Stimulated activated CD8-positive, alpha-beta memory T cell treated with anti-CD3 and anti-CD28 coated beads, Interleukin-15, amount 100 ng/mL, for 1 hour (primary cell): ENCODE data around the gene KRT82.
A peak's percentile ranks its signal among the peaks of the same experiment; 100 is the strongest.

Source experiments
- DNase-seq: peaks from one replicate; pipeline ENCODE4 v3.0.0-alpha.2; 2020; ENCODE audit warnings: low read depth

The KRT82 gene

DNA sequence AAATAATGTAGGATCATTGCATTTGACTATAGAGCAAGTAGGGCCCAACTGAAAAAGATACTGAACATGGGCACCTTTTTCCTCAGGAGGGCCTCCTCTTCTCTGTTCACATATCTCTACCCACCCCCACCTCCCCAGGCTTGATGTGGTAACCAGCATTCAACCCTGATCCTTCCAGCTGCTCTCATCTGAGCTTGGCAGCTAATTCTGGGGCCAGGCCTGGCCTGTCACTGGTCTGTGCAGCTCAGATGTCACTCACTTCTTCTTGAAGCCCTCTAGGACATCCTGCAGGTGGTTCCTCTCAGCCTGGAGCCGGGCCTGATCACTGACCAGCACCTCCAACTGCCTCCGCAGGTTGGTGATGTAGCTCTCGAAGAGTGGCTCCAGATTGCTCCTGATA, 22.8 kb downstream of the KRT82 start:
- DNase-seq: no peak

- no peak for DNase-seq
Observed at GRCh38 chr12:52382854-52383253, 23.3 kb downstream of the KRT82 start.

- no peak for DNase-seq
Observed at GRCh38 chr12:52381206-52381605, 24.9 kb downstream of the KRT82 start.

DNA sequence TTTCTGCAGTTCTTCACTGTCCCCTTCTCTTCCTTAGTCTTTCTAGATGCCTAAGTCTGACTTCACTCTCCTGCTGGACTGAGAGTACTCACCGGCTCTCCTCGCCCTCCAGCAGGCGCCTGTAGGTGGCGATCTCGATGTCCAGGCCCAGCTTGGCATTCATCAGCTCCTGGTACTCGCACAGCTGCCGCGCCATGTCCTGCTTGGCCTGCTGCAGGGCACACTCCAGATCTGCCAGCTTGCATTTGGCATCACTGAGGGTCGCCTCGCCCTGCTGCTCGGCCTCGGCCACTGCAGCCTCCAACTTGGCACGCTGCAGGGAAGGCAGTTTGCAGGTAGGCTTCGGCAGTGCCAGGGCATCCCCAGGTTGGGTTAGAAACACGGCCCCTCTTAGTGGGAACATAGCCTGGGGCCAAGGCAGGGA, 25.9 kb downstream of the KRT82 start:
- no peak for DNase-seq

GRCh38 chr12:52379536-52379935, 26.6 kb downstream of the KRT82 start:
- no peak for DNase-seq

DNA sequence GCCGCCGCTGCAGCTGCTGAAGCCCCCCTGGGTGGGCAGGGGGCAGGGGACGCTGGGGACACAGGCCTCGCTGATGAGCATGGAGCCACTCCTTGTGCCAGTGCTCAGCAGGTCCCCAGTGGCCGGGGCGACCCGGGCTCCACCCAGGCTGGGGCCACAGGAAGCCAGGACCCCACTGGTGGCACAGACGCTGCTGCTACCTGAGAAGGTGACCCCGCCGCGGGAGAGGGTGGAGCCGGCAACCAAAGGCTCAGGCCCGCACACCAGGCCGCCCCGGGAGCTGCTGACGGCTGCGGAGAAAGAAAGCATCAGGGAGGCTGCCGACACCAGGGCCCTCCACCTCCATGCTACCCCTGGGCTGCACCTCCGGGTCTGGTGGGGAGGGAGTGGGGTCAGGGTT, 28.0 kb downstream of the KRT82 start:
- no peak for DNase-seq

DNA sequence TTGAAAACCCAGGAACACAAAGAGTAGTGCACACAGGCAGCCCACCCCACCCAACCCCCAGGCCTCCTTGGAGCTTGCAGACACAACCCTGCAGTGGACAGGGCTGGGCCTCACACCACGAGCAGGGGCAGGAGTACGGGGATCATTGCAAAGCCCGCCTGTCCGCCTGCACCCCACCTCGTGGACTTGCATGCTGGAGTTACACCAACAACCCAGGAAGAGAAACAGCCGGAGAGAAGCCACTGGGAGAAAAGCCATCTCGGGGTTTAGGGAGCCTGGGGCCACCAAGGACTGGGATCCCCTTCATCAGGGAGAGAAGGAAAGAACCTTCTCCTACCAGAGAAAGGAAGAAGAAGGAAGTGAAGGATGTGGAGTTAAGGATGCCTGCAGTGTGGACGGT, 28.9 kb downstream of the KRT82 start:
- DNase-seq: no peak

DNA sequence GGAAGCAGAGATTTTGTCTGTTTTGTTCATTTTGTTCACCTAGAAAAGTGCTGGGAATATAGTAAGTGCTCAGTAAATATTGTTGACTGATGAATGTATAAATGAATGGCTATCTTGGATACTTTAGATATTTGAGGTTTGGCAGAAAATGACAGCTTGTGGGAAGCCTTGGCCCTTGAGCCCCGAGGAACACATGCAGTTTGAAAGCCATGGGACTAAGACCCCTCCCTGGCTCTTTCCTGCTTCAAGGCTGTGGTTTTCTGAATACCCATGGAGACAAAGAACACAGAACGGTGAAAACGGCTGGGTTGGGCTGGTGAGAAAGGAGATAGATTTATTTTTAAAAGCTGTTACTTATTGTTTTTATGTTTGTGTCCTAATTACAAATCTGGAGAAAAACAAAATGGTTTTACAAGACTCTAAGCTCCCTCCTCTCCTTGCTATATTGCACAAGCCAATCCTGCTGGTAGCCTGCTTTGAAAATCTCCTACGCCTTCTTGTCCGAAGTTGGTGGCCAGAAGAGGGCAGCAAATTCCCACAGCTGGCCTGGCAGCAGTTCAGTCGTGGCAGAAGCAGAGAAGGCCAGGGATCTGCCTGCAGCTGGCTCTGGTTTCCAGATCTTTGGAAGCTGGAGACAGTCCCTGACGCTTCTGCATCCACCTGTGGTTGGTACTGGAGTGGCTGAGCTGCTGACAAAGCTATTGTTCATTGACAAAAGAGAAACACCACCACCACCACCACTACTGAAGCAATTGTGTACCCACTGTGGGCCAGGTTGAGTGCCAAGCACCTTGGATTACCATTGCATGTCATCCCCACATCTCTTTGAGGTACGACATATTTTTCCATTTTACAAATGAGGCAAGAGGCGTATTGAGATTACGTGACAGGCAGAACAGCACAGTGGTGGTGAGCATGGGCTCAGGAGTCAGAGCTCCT, 33.6 kb downstream of the KRT82 start:
- DNase-seq: peak; percentile 30

GRCh38 chr12:52371716-52372115, 34.4 kb downstream of the KRT82 start:
- no peak for DNase-seq

- no peak for DNase-seq
Observed at GRCh38 chr12:52370926-52371608, 35.1 kb downstream of the KRT82 start.

- DNase-seq: no peak
Observed at GRCh38 chr12:52369809-52370208, 36.3 kb downstream of the KRT82 start.

GRCh38 chr12:52369211-52369610, 36.9 kb downstream of the KRT82 start:
- DNase-seq: no peak

DNA sequence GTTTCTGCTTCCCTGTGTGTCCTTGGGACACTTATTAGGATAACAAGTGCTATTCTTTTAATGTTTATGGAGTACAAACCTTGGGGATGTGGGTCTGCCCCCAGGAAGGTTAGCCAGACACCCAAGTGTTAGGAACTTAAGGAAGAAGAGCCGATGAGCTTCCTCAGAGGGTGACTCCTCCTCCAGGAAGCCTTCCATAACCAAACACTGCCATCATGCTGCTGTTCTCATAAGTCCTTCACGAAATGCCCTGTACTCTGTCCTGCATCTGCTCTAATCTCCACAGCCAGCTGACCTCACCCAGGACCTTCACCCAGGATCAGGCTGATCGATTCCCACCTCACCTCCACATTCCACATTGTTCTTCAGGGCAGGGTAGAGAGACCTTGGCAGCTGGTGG, 37.6 kb downstream of the KRT82 start:
- DNase-seq: no peak

DNA sequence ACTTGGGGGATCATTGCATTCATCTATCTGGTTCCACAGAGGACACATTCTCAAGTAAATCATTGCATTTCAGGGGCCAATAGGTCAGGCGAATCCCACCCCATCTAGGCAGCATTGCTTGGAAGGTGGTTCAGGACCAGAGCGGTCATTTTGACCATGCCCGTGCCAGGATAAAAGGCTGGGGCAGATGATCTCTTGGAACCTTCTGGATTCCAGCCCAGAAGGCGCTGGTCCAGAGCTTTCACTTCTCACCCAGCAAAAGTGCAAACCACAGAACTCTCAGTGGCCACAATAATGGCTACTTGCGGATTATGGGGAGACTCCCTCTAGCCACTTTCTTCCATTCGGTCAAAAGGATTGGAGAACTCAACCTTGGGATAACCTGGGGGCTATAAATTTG, 38.3 kb downstream of the KRT82 start:
- DNase-seq: no peak

GRCh38 chr12:52366738-52367485, 39.2 kb downstream of the KRT82 start, which contains the start of gene KRT85:
Gene KRT85 (minus strand): TSS chr12:52367481. CDS start chr12:52367405, 76 bp downstream.
- no peak for DNase-seq

GRCh38 chr12:52364901-52365489, 41.1 kb downstream of the KRT82 start:
- DNase-seq: no peak

GRCh38 chr12:52364061-52364460, 42.1 kb downstream of the KRT82 start:
- no peak for DNase-seq

- no peak for DNase-seq
Observed at GRCh38 chr12:52363111-52363679, 42.9 kb downstream of the KRT82 start.

GRCh38 chr12:52362118-52362726, 43.9 kb downstream of the KRT82 start:
- DNase-seq: no peak

DNA sequence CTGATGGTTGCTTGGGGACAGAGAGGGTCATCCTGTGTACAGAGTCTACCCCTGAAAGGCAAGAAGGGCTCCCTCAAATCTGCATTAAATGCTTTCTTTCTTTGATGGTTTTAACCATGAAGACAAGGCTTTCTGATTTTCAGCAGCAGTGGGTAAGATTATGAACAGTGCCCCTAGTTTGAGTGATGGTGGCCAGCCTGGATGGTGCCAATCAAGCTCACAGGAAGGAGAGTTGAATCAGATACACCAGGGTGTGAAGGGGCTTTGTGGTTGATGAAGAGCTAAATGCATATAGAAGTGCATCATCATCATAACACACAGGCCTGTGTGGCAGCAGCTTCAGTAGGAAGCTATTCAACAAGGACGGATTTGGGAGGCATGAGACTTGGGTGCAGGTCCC, 44.6 kb downstream of the KRT82 start:
- no peak for DNase-seq

DNA sequence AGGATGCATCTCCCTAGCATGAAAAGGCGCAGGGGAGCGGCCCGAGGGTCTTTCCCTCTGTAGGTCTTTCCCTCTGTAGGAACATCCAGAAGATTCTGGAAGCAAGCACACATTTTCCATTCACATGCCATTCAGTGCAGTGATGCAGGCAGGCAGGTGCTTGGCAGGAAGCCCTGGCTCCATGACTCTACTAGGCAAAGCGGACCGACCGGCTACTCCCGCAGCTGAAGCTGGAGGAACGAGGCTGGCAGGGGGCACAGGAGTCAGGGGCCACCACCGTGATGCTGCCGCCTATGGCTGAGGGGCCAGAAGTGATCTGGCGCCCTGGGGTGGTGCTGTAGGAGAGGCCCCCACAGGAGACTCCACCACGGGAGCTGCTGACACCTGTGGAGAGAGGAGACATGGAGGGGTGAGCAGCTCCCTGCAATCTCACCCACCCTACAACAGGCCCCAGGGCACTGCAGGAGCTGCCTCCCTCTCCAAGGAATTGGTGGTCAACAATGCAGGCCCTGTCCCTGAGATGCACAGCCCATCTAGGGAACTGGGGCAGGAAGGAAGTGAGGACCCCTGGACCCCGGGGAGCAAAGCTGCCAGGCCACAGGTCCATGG, 45.4 kb downstream of the KRT82 start:
- no peak for DNase-seq
